HG02678 (cell line): ENCODE measurements around the gene RBM5.

ENCODE experiments used
- ATAC-seq: cut with Tn5 transposase; IDR thresholded peaks from one replicate; pipeline ENCODE4 v1.9.1; 2021; ENCODE audit warnings: mild to moderate bottlenecking, moderate library complexity; ENCODE audit not compliant: unreplicated experiment

RBM5 gene

DNA sequence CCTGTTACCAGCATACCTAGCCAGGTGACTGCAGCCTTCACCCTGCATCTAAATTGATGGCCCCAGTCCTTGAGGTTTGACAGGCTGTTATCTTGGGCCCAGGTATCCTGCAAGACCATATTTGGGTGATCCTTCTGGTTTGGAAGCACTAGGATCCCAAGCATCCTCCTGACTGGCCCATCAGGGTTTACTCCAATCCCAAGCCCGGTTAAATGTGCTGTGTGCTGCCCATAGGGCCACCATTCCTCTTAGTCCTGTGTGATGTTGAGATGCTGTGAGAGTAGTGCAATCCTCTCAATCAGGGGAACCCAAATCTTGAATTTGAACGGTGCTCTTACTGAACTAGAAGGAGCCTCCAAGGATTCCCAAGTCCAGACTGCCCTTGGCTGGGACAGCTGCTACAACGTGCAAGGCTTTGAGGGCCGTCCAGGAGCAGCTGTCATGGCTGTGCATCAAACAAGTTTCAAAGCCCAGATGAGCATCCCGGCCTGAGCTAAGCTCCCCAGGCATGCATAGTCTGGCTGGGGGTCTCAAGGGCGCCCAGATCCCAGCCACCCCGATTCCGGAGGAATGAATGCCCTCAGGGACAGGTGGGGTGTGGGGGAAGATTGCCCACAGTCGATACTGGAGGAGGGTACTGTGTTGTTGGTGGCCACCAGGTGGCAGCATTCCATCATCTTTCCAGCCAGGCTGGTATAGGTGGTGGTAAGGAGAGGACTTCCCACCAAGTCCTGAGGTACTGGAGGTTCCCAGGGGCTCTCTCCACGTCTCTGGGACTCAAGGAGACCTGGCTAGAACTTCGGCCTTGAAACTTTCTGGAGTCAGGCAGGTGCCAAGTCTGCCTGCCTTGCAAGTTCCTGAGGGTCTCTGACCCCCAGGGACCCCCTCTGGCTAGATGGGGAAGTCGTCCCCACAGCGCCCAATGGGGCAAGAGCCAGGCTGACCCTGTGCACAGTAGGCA lies 32.6 kb downstream of the RBM5 start:
- peak; percentile 65 for ATAC-seq

DNA sequence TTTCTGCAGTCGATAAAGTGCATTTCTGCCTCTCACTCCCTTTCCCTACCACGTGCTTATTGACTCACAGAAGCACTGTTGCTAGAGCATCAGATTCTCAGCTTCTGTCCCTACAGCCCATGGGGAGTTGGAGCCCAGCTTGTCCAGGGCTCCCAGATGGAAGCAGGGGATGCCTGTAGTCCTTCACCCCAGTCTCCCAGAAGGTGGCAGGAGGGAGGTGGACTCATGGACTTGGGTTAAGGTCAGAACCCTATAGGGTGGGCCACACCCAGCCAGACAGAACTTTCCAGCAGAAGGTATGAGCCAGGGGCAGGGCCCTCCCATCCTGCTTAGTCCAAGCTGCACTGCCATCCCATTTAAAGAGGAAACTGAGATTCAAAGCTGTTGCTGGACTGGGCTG lies 33.4 kb downstream of the RBM5 start:
- ATAC-seq = no peak

DNA sequence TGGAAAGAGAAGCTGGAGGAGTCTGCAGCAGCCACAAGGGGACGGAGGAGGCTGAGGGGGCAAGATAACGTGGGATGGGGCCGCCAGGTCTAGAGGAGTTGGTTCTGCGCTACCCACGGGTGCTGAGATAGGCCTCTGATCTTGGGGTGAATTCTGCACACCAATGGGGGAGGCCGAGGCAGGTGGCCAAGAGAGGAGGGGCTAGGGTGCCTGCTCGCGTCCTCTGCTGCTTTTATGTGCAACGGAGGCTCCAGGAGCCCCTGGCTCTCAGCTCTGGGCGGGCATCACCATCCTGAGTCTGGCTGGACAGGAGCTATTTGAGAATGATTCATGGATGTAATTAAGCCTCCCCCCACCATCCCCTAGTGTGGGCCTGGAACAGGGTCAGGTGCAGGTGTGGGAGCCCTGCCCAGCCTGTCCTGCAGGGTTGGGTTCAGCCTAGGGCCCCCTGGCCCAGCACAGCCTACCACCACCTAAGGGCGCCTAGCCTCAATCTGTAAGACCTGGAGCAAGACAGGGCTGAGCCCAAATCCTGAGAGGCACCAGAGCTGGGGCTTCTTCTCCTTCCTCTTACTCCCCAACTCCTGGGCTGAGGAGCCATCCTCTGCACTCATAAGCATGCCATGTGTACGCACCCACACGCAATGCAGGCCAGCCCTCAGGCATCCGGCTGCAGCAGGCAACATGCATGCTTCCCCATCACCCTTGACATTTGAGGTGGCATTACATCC lies 34.1 kb downstream of the RBM5 start:
- ATAC-seq = no peak

DNA sequence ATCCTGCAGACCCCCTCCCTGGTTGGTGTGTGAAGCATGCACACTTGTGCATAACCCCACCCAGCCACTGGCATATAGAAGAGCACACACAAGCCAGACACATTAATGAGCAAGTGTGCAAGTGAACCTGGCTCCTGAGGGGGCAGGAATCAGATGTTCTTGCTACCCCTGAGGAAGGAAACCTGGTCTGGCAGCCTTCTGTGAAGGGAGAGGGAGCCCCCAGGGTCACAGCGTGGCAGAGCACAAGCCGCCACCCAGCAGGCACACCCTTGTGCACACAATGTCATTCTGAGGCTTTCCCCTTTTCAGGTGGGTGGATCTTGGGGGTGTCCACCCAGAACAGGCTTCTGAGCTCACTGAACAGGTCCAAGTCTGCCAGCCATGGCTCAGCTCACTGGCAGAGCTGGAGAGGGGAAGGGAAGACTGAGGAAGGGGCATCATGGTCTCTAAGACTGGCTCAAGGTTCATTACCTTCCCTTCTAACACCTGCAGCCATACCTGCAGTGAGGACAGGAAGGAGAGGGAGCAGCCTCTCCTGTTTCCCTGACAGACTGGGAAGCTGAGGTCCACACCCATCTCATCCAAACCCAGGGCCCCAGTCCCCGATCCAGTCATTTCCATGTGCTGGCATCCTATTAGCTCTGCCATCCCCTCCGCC lies 34.8 kb downstream of the RBM5 start:
- no peak for ATAC-seq

DNA sequence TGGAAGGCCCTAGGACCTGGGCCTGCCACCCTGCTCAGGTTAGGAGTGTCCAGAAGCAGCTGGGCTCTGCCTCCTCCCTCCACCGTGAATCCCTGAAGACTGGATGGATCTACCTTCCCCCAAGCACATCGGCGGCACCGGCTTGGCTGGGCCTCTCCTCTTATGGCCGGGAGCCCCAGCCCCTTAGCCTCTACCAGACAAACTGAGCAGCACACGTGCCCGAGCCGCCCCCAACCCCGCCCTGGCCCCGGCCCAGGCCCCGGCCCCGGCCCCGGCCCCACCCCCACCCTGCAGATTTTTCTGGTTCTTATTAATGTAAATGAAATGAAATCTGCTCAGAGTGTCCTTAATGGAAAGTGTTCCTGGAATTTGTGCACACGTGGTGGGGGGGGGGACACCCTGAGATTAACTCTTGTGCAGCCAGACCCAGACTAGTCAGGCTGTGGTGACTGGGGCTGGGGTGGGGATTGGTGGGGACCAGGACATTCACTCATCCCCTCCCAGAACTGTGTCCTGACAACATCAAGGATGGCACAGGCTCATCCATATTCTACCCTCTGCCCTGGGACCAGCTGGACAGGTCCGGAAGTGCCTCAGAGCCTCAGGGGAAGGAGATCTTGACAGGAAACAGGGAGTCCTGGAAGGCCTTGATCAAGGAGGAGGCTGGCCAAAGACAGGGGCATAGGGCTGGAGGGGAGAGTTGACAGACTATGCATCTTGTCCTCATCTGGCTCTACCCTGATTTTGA lies 35.5 kb downstream of the RBM5 start:
- no peak for ATAC-seq

DNA sequence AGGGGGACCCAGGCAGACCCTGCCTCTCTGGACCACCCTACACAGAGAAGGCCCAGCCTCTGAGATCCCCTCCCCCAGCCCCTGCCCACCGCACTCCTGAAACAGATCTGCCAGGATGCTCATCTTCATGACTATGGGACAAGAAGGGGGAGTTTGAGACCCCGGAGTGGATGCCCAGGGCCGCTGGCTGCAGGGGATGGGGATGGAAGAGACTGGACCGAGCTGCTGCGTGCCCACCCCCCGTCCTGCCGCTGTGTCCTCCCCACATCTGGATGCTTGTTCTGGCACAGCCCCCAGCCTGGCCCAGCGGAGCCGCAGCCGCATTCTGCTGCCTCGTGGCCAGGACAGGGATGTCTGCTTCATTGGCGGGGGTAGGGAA lies 36.1 kb downstream of the RBM5 start:
- ATAC-seq = no peak

DNA sequence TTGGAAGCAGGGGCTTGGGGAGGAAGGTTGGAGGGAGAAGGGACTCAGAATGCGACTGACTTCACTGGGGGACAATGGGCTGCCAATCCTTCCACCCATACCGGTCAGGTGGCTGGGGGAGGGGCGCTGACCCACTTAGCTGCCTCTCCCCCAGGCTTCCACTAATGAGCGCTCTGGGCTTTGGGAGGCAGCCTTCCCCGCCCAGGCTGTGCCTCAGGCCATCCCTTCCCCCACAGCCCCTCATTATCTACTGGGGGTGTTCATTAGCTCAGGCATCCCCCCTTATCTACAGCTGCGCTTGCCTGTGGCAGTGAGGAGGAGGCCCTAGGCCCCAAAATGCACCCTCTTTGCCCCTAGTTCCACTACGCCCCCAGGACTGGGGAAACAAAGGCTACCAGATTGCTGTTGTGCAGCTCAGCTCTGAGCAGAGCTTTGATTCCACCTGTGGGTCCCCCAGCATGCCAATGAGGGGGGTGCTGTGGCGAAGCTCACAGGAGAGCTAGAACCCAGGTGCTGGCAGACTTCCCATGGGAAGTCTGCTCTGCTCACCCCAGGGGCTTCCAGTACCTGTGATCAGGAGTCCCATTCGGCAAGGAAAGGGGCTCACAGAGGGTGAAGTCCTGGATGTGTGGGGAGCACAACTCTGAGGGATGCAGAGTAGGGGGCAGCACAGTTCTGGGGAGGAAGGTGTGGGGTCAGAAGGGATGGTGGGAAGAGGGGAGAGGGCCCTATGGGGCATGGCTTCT lies 37.0 kb downstream of the RBM5 start:
- no peak for ATAC-seq

DNA sequence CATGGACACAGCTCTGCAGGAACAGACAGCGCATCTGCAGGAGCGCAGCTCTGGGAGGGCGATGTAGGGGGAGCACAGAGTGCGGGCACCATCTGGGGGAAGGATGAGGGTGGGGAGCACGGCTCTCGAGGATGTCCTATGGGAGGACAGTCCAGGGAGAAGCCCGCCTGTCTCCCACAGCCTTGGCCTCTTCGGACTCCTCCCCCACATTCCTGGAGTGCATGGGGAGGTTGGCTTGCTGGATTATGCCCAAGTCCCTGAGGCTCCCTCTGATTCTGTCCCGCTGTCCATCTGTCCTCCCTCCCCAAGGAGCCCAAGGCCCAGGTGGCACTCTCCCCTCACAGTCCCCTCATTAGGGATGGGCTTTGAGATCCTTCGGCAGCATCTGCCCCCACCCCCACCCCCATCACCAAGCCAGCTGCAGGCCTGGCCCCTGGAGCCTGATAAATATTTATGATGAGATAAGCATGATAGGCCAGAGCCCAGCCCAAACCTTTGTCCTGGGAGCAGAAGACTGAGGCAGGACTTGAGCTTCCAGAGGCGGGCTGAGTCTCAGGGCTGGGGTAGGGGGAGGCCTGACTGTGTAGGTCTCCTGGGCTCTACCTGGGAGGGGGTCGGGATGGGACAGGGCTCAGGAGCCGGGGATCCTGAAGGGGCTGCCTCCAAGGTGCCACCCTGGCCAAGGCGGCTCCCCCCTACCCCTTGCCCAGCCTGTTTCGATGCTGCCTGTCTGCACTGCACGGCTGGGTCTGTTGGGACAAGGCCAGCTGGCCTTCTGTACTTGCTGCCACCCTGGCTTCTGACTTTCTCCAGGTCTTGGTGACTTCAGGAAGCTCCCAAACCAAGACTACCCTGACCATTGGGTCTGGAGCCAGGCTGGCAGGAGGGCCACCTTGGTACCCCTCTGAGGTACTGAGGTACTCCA lies 37.8 kb downstream of the RBM5 start:
- ATAC-seq = no peak

DNA sequence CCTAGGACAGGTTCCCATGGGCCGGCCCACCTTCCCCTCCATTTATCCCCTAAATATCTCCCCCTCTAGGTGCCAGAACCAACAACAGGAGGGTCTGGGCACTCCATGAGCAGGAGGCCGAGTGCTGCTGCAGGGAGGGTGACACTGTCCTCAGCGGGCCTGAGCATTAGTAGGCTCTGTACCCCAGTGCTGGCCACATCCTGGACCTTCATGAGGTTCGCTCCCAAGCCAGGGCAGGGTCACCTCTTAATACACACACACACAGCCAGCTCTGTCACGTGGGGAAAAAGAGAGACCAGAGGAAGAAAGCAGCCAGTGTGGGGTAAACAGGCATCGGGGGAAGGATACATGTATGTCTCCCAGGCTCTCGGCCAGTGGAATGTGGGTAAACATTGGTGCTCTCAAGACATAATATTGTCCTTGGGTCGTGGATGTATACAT lies 38.6 kb downstream of the RBM5 start:
- no peak for ATAC-seq

DNA sequence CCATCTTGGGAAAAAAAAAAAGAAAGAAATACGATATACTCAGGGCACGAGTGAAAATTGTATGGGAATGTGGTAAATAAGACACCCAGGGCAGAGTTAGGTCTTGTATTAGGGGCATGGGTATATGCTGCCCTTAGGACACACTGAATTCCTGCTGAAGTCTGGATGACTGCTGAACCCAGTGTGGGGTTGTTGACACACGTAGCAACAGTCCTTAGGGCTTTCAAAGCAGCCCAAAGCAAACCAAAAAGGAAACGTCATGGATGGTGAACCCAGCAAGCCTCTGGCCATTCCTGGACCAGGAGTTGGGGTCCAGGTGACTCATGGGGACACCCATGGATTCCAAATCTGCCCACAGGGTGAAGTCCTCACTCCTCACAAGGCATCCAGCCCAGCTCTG lies 39.3 kb downstream of the RBM5 start:
- ATAC-seq = no peak

DNA sequence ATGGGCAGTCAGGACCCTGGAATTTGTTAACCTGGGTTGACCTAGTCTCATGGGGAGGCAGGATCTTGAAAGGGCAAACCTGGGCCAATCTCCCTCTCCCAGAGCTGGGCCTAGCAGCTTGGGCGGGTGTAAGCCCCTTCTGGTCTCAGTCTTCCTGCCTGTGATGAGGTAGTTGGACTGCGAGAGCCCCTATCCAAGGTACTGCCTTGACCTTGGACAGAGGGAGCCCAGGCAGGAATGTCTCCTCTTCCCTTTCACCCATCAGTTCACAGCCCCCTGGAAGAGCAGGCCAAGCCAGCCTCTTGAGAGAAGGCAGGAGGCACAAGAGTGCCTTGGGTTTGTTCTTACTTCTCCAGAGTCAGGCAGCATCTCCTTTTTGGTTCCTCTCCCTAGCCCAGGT lies 41.7 kb downstream of the RBM5 start:
- no peak for ATAC-seq

DNA sequence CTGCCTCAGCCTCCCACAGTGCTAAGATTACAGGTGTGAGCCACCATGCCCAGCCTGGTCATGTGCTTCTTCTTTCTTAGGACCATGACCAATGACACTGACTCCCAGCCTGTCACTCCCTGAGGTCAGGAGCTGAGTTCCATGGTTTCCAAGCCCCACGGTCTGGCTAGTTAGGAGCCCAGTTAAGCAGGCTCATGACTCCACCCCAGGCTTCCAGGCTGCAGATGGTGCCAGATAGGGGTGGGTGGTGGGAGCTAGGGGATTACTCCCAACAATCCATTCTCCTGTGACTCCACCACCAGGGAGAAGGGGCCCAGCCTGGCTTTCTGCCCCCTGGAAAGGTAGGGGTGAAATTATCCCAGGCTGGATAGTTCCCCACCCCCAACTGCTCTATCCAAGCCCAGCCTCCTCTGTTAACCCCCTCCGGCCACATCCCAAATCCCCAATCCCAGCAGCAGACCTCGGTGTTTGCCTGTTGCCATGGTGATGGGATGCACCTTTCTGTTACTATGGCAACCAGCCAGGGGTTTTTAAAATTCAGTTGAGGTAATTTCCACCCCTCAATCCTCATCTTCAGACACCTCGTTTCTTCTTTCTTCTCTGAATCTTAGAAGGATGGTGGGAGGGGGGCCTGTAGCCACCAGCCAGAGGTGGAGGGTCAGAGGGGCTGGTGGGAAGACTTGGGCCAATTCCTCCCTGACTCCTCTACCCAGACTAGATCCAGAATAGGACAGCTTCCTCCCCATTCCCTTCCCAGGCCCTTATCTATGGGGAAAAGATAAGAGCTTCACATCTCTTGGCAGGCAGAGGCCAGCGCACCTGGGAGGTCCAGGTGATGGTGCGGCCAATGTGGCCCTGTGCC lies 43.9 kb downstream of the RBM5 start:
- no peak for ATAC-seq

DNA sequence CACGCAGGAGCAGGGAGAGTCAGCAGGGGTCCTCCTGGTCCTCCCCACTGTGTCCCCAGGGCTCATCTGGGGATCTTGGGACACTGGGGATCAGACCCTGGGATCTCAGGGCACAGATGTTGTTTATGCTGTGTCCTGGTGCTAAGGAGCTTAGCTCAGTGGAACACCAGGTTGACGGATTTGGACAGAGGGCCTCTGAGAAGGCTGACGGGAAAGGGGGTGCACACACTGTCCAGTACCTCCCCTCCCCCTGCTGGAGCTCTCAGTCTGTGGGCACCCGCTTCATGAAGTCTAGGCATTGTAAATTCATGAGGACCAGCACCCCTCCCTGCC lies 44.5 kb downstream of the RBM5 start:
- ATAC-seq = no peak

DNA sequence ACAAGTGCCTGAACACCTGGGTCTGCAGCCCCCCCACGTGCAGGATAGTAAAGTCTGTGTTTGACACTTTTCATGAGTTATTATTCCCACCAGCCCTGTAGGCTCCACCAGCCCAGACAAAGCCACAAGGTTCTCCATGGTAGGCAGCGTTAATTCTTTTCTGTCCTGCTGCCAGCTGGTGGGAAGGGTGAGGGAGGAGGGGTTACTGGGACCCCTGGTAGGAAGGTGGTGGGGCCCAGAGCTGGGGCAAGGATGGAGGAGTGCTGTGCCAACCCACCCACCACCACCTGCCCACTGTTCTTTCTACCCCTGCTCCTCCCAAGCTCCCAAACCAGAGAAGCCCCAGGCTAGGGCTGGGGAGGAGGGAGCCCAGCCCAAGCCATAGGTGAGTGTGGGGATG lies 45.6 kb downstream of the RBM5 start:
- no peak for ATAC-seq

DNA sequence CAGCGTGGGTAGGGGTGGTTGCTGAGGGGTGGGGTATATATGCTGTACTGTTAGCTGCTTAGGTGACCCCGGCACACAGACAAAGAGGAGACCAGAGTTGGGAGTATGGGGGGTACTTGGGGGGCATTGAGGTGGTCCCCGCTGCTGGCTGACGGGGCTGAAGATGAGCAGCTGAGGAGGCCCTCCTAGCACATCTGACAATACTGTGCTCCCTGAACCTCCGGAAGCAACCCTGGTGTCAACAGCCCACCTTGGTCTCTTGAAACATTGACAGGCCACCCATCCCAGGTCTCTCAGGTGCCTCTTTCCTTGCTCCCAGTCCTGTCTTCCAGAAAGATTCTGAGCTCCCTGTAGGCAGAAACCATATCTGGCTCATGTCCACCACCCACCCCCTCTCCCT lies 47.2 kb downstream of the RBM5 start:
- ATAC-seq = no peak

DNA sequence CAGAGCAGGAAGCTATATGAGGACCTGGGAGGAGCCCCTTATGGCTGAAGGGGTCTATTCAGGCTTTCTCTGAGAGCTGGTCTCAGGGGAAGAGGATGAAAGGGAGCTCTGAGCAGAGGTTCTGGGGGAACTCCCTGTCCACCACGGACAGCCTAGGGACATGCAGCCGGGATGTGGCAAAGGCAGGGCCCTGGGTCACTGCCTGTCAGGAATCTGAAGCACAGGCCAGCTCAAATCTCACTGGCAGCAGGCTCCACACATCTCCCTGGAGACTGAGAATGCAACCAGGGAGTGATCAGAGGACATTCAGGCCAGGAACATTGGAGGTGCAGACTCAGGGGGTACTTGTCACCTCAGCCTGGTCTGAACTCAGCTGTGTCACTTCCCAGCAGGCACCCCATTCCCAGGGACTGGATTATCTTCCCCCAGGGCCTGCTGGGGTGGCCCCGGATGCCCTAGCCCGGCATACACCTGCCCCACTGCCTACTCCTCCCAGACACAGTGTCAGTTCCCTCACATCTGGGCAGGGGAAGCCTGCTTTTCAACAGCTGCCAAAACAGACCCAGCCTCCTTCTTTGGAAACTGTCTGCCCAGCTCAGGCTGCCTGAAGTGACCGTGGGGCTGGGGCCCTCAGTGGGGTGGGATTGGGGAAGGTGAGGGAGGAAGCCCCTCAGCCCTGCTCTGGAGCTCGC lies 48.1 kb downstream of the RBM5 start:
- no peak for ATAC-seq

DNA sequence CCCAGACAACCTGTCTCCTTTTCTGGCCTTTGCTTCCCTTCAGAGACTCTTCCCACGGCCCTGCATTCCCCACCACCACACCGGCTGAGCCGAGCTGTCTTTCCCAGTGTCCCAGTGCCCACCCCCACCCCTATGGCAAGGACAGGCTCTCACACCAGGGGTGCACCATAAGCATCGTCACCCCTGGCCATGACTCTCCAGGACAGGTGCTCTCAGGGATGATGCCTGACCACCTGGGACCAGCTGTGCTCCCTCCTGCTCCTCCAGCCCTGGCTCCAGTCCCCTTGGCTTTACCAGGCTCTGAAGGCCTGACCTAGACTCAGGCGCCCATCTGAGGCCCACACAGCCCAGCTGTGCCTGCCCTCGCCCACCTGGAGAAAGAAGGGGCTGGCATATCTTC lies 48.8 kb downstream of the RBM5 start:
- ATAC-seq = no peak
